Prostate gland (tissue), 2 donors: ENCODE measurements around the gene GALNT2. TPM values are rescaled to one million over a fixed set of nuclear protein-coding genes. Genes with fewer than 3 reads are reported as not detected.

Source experiments
- DNase-seq: peaks from one replicate; pipeline ENCODE4 v3.0.0-alpha.2; 2019; ENCODE audit warnings: low spot score
- H3K27ac ChIP-seq, 2 donors: fragments of 200-600 bp; sonication (generic); 2 replicates each; pipeline ENCODE4 v1.5.1; 2017 to 2019
- H3K27me3 ChIP-seq: fragments of 200-600 bp; sonication (generic); replicated peaks from 2 replicates; pipeline ENCODE4 v1.5.1; 2019; ENCODE audit not compliant: insufficient read depth
- H3K36me3 ChIP-seq, 2 donors: fragments of 200-600 bp; sonication (generic); 1 replicate in 1 of 2; 2 replicates in 1 of 2; pipeline versions ENCODE4 v1.5.1 to v1.8.1; 2017 to 2019
- H3K4me1 ChIP-seq: fragments of 200-600 bp; sonication (generic); replicated peaks from 2 replicates; pipeline ENCODE4 v1.5.1; 2019
- H3K4me3 ChIP-seq, 2 donors: fragments of 200-600 bp; sonication (generic); 2 replicates each; pipeline ENCODE4 v1.5.1; 2017 to 2019
- H3K9me3 ChIP-seq: fragments of 200-600 bp; sonication (generic); 2 replicates; pipeline ENCODE4 v1.5.1; 2017
- POLR2A ChIP-seq: fragments of 450-650 bp; IDR thresholded peaks from one replicate; pipeline ENCODE4 v1.6.1; 2016; ENCODE audit warnings: antibody characterized with exemption, mild to moderate bottlenecking
- POLR2AphosphoS5 ChIP-seq: sonication (generic); formaldehyde crosslinking; IDR thresholded peaks from one replicate; pipeline ENCODE4 v1.6.1; 2017; ENCODE audit warnings: antibody characterized with exemption
- WGBS: methylation state at CpG from one replicate; pipeline ENCODE4 v1.1.5; 2018; 5-methylcytosine and 5-hydroxymethylcytosine counted together
- intact Hi-C: fragments of 100-400 bp; cut with DNase I; formaldehyde crosslinking; loops from one replicate; pipeline ENCODE4 v1.14.2; 2022
- total RNA-seq, 2 donors: library from RNA; depleted of rRNA; stranded (reverse); fragments of >200 nt; gene quantifications; one replicate each; pipeline ENCODE4 v1.1.0, GENCODE V29; 2016
- TF ChIP-seq, protein P1 (sequence below), 4 experiments: fragments of 200-600 bp in 2 of 4; fragments of 450-650 bp in 2 of 4; sonication (generic) in 2 of 4; IDR thresholded peaks; 1 replicate in 3 of 4; 2 replicates in 1 of 4; pipeline ENCODE4 v1.5.1; 2016 to 2019; ENCODE audit warnings: antibody characterized with exemption in 4 of 4, mild to moderate bottlenecking in 2 of 4, moderate library complexity in 2 of 4

The GALNT2 gene
- total RNA-seq, 2 donors from 2014 or later = 34.1 to 125 TPM

DNA sequence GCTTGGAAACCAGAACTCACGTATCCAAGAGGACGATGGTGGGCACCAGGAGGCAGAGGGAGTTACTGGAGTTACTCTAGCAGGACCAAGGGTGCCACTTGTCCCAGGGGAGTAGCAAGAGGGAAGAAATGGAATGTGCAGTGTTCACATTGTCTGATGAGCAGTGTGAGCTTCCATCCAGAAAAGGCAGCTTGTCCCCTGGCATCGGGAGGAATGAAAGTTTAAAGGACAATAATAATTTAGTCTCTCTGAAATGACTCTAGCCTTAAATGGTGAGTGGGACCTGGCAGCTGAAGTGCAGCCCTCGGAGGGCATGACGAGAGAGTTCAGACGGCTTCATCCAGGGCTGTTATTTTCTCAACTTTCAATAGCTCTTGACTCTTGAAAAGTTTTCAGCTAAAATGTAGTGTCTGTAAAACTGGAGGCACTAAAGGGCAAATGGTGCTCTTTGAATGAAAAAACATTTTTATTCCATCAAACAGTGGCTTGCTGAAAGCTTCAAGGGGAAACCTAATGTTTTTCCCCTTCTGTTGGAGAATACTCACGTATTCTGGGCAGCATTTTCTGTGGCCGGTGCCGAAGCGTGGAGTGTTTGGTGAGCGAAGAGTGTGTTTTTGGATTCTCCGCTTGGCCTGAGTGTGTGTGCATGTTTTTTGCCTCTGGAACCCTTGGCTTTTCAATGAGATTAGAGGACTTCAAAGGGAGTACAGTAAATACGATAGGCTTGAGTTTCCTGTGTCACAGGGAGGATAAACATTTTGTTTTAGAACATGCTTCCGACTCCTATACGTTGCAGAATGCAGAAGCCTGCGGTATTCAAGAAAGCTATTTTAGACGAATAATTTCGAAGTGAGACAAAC, 157.3 kb downstream of the GALNT2 start:
- no peaks in the 10 kb centered on the region for H3K36me3 ChIP-seq
- DNase-seq = no peak
- no peaks in the 10 kb centered on the region for H3K9me3 ChIP-seq
- intact Hi-C loops = no loop called here
- TF ChIP-seq POLR2A (no peak), POLR2AphosphoS5 (no peak)
- TF ChIP-seq, protein P1, sequence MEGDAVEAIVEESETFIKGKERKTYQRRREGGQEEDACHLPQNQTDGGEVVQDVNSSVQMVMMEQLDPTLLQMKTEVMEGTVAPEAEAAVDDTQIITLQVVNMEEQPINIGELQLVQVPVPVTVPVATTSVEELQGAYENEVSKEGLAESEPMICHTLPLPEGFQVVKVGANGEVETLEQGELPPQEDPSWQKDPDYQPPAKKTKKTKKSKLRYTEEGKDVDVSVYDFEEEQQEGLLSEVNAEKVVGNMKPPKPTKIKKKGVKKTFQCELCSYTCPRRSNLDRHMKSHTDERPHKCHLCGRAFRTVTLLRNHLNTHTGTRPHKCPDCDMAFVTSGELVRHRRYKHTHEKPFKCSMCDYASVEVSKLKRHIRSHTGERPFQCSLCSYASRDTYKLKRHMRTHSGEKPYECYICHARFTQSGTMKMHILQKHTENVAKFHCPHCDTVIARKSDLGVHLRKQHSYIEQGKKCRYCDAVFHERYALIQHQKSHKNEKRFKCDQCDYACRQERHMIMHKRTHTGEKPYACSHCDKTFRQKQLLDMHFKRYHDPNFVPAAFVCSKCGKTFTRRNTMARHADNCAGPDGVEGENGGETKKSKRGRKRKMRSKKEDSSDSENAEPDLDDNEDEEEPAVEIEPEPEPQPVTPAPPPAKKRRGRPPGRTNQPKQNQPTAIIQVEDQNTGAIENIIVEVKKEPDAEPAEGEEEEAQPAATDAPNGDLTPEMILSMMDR (IDR thresholded peaks at IDR 0.05) = no peak
- 89% methylated on average over 18 of the region's 18 CpGs for WGBS
- H3K27ac ChIP-seq = no peak overlapping the region
- H3K4me3 ChIP-seq = no peak overlapping the region
- H3K4me1 ChIP-seq = no peaks in the 10 kb centered on the region
- no peaks in the 10 kb centered on the region for H3K27me3 ChIP-seq

DNA sequence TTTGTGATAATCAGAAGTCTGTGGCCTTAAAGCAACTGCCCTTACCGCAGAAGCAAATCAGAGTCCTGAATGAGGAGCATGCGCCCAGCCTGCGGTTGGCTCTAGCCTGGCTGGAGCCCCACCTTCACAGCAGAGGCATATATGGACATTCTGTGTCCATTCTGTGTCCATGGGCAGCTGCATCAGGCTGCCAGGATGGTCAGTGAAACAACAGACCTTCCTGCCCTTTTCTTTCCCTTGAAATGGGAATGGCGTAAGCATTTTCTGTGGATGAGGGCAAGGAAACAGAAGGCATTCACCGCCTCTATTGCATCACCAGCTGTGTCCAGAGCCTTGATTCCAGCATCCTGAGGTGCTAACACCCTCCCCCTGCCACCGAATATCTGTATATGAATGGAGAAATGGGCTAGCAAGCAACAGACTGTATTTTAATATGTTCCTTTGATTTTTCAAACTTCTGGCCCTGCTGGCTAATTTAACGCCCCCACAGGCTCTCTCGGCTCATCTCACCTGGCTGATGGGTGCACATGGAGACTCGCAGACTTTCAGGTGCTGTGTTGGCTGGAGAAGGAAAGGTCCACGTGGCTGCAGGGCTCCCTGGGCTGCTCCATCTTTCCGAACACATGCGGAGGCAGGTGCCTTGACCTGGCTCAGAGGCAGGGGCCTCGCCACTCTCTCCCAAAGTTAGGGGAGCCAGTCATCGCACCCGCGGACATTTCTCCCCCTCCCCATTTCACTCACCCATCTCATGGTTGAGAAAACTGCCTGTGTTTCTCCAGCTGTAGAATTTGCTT, 159.2 kb downstream of the GALNT2 start:
- Histone ChIP-seq H3K9me3 (no peaks in the 10 kb centered on the region), H3K4me3 (no peak overlapping the region), H3K4me1 (no peaks in the 10 kb centered on the region), H3K27ac (no peak overlapping the region), H3K27me3 (no peaks in the 10 kb centered on the region), H3K36me3 (no peaks in the 10 kb centered on the region)
- TF ChIP-seq, protein P1 (IDR thresholded peaks at IDR 0.05) = no peak
- TF ChIP-seq POLR2A (no peak), POLR2AphosphoS5 (no peak)
- WGBS = 86% methylated on average over 16 of the region's 16 CpGs
- DNase-seq = no peak
- intact Hi-C loops = no loop called here

DNA sequence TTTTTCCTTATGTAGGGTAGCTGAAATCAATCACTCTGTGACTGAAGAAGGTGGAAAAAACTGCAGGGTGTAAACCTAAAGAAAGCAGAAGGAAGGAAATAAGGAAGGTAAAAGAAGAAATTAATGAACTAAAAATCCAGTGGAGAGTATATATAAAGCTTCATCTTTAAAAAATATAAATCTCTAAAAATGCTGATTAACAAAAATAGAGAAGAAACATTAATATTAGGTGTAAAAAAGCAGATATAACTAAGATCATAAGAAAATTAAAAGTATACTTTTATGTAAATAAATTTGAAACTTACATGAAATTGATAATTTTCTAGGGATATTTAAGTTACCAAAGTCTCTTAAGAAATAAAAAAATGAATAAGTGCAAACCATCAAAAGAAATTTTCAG, 159.8 kb downstream of the GALNT2 start:
- H3K9me3 ChIP-seq = no peaks in the 10 kb centered on the region

DNA sequence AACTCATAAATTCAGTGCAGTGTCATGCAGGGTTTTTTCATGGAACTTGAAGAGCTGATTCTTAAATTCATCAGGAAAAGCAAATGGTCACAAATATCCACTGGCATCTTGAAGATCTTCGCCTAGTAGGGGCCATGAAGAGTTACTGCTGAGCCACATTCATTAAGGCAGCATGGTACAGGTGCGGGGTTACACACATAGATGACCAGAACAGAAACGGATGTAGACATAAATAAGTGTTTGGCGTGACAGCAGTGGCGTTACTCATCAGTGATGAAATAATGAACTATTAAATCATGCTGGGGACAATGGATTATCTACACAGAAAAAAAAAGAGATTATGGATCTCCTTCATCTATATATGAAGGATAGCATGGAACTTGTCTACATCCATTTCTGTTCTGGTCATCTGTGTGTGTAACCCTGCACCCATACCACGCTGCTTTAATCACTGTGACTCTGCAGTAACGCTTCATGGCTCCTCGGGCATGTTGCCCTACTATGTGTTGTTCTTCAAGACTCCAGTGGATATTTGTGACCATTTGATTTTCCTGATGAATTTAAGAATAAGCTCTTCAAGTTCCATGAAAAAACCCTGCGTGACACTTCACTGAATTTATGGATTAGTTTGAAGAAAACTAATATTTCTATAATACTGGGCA, 161.3 kb downstream of the GALNT2 start:
- Histone ChIP-seq H3K27ac (no peak overlapping the region), H3K36me3 (no peaks in the 10 kb centered on the region), H3K27me3 (no peaks in the 10 kb centered on the region), H3K9me3 (no peaks in the 10 kb centered on the region), H3K4me1 (no peaks in the 10 kb centered on the region), H3K4me3 (no peak overlapping the region)
- DNase-seq = no peak
- 90% methylated on average over 9 of the region's 9 CpGs for WGBS
- no peak for TF ChIP-seq POLR2A
- TF ChIP-seq POLR2AphosphoS5 = no peak
- TF ChIP-seq, protein P1 (IDR thresholded peaks at IDR 0.05) = no peak
- intact Hi-C loops = no loop called here

More for the DNA sequence above, 159.8 kb downstream of the GALNT2 start:
- intact Hi-C loops = no loop called here
- Histone ChIP-seq H3K36me3 (no peaks in the 10 kb centered on the region), H3K4me3 (no peak overlapping the region), H3K4me1 (no peaks in the 10 kb centered on the region), H3K27ac (no peak overlapping the region), H3K27me3 (no peaks in the 10 kb centered on the region)
- TF ChIP-seq POLR2AphosphoS5 = no peak
- TF ChIP-seq, protein P1 (IDR thresholded peaks at IDR 0.05) = no peak
- no peak for TF ChIP-seq POLR2A
- no peak for DNase-seq
